ENCODE data around the gene AP2A1.

- TF ChIP-seq, protein P1, sequence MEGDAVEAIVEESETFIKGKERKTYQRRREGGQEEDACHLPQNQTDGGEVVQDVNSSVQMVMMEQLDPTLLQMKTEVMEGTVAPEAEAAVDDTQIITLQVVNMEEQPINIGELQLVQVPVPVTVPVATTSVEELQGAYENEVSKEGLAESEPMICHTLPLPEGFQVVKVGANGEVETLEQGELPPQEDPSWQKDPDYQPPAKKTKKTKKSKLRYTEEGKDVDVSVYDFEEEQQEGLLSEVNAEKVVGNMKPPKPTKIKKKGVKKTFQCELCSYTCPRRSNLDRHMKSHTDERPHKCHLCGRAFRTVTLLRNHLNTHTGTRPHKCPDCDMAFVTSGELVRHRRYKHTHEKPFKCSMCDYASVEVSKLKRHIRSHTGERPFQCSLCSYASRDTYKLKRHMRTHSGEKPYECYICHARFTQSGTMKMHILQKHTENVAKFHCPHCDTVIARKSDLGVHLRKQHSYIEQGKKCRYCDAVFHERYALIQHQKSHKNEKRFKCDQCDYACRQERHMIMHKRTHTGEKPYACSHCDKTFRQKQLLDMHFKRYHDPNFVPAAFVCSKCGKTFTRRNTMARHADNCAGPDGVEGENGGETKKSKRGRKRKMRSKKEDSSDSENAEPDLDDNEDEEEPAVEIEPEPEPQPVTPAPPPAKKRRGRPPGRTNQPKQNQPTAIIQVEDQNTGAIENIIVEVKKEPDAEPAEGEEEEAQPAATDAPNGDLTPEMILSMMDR (conservative IDR thresholded peaks at IDR 0.05 in 1 of 2, IDR thresholded peaks at IDR 0.05 in 1 of 2; ENCODE audit: extremely low read depth in 1 of 2, insufficient read depth in 1 of 2, low read depth in 1 of 2, low read length in 2 of 2), result no peak
- no peak for TF ChIP-seq EZH2 (IDR thresholded peaks at IDR 0.05; ENCODE audit: borderline replicate concordance, low read length)
Measured at GRCh38 chr19:49824662-49825061, 57.9 kb downstream of the AP2A1 start.

Measured in mammary epithelial cell (primary cell).